Mesothelial cell of epicardium (in vitro differentiated cells): ENCODE results near the gene XRN2. TPM values are rescaled to one million over a fixed set of nuclear protein-coding genes. Genes with fewer than 3 reads are reported as not detected.
A peak's percentile ranks its signal among the peaks of the same experiment; 100 is the strongest.

Source experiments
- DNase-seq, 2 experiments: peaks; one replicate each; pipeline ENCODE4 v3.0.0; 2021; ENCODE audit warnings: low spot score in 2 of 2; ENCODE audit not compliant: unreplicated experiment in 2 of 2
- H3K27ac Mint-ChIP-seq: 2 replicates; pipeline ENCODE4 v1.8.0; 2021; ENCODE audit warnings: mixed read lengths
- H3K27me3 Mint-ChIP-seq: 2 replicates; pipeline ENCODE4 v1.8.0; 2021; ENCODE audit warnings: low read depth, mixed read lengths
- H3K36me3 Mint-ChIP-seq: 2 replicates; pipeline ENCODE4 v1.8.0; 2021; ENCODE audit warnings: mixed read lengths
- H3K4me1 Mint-ChIP-seq: 2 replicates; pipeline ENCODE4 v1.8.0; 2021; ENCODE audit warnings: mixed read lengths
- H3K4me3 Mint-ChIP-seq: 2 replicates; pipeline ENCODE4 v1.8.0; 2021; ENCODE audit warnings: mild to moderate bottlenecking, moderate library complexity, mixed read lengths
- H3K9me3 Mint-ChIP-seq: 2 replicates; pipeline ENCODE4 v1.8.0; 2021; ENCODE audit warnings: mixed read lengths
- CTCF ChIP-seq: fragments of 200-600 bp; sonication (generic); IDR thresholded peaks from one replicate; pipeline ENCODE4 v1.5.0; 2021; ENCODE audit warnings: antibody characterized with exemption; ENCODE audit not compliant: unreplicated experiment
- total RNA-seq: library from RNA; stranded (reverse); gene quantifications from 3 replicates; pipeline ENCODE4 v1.2.1, GENCODE V29; 2021

The XRN2 gene
- total RNA-seq, 1 donor from 2014 or later = 76.7 TPM

GRCh38 chr20:21301940-21302663 lies 1.0 kb upstream of the XRN2 start:
- no peak for TF ChIP-seq CTCF
- peak overlapping the region; percentile 70 for H3K27ac Mint-ChIP-seq
- no peaks in the 10 kb centered on the region for H3K9me3 Mint-ChIP-seq

GRCh38 chr20:21302664-21303060 lies 469 bp upstream of the XRN2 start:
- no peak for TF ChIP-seq CTCF
- H3K9me3 Mint-ChIP-seq = no peaks in the 10 kb centered on the region
- no peaks in the 10 kb centered on the region for H3K36me3 Mint-ChIP-seq
- peak overlapping the region; percentile 97 for H3K4me3 Mint-ChIP-seq
- peaks cover 17% of the 10 kb centered on the region for H3K27me3 Mint-ChIP-seq
- DNase-seq = no peak
- peak overlapping the region; percentile 70 for H3K27ac Mint-ChIP-seq
- H3K4me1 Mint-ChIP-seq = peaks cover 16% of the 10 kb centered on the region

More at GRCh38 chr20:21301940-21302663, 1.0 kb upstream of the XRN2 start:
- Mint-ChIP-seq H3K36me3 (no peaks in the 10 kb centered on the region), H3K4me3 (peak overlapping the region; percentile 97), H3K4me1 (peaks cover 16% of the 10 kb centered on the region), H3K27me3 (peaks cover 22% of the 10 kb centered on the region)
- DNase-seq = no peak

GRCh38 chr20:21303872-21304586 lies 898 bp downstream of the XRN2 start:
- Mint-ChIP-seq H3K9me3 (peaks cover 6% of the 10 kb centered on the region), H3K27me3 (peaks cover 4% of the 10 kb centered on the region), H3K4me3 (peak overlapping the region; percentile 97), H3K27ac (peak overlapping the region; percentile 100), H3K36me3 (peaks cover 8% of the 10 kb centered on the region), H3K4me1 (peaks cover 25% of the 10 kb centered on the region)
- TF ChIP-seq CTCF = no peak
- DNase-seq = no peak

GRCh38 chr20:21308340-21308739 lies 5.2 kb downstream of the XRN2 start:
- peaks cover 6% of the 10 kb centered on the region for H3K9me3 Mint-ChIP-seq
- no peak for TF ChIP-seq CTCF
- no peak overlapping the region for H3K27ac Mint-ChIP-seq
- H3K27me3 Mint-ChIP-seq = no peaks in the 10 kb centered on the region
- H3K36me3 Mint-ChIP-seq = peaks cover 13% of the 10 kb centered on the region
- no peak for DNase-seq
- peak overlapping the region; percentile 1 for H3K4me3 Mint-ChIP-seq
- peaks cover 39% of the 10 kb centered on the region for H3K4me1 Mint-ChIP-seq

GRCh38 chr20:21309678-21310467 lies 6.7 kb downstream of the XRN2 start:
- DNase-seq = no peak
- H3K27me3 Mint-ChIP-seq = no peaks in the 10 kb centered on the region
- H3K9me3 Mint-ChIP-seq = peaks cover 6% of the 10 kb centered on the region
- H3K4me3 Mint-ChIP-seq = no peak overlapping the region
- peak overlapping the region; percentile 58 for H3K27ac Mint-ChIP-seq
- H3K4me1 Mint-ChIP-seq = peaks cover 33% of the 10 kb centered on the region
- TF ChIP-seq CTCF = no peak
- peaks cover 13% of the 10 kb centered on the region for H3K36me3 Mint-ChIP-seq
